ENCODE measurements around the gene ZACN. TPM values are rescaled to one million over a fixed set of nuclear protein-coding genes. Genes with fewer than 3 reads are reported as not detected.
"Not testable (repeated sequence)": the region's sequence is repeated elsewhere in the genome, so short reads cannot be mapped to it uniquely, and the experiment has no call there.

The ZACN gene
- total RNA-seq, 2 experiments from 2014 or later = 6.4 to 6.5 TPM

- DNase-seq = no peak
- intact Hi-C loops (cut with micrococcal nuclease) = no loop called here
- H3K4me3 Mint-ChIP-seq = no peak overlapping the region
- CTCF ChIA-PET = interaction anchor here (1.0 to 1.7 kb wide), 2 partner anchors 32 to 41 kb away, joined by 4 to 5 read pairs; no protein-coding TSS in a partner anchor
- H3K4me1 Mint-ChIP-seq (ENCODE audit: low read depth) = peaks cover 11% of the 10 kb centered on the region
- H3K27me3 Mint-ChIP-seq (ENCODE audit: low read depth) = no peaks in the 10 kb centered on the region
- peaks cover 42% of the 10 kb centered on the region for H3K36me3 Mint-ChIP-seq (ENCODE audit: low read depth)
- no peaks in the 10 kb centered on the region for H3K9me3 Mint-ChIP-seq
- no peak overlapping the region for H3K27ac Mint-ChIP-seq
Observed at GRCh38 chr17:76046064-76046463, 32.9 kb upstream of the ZACN start.

DNA sequence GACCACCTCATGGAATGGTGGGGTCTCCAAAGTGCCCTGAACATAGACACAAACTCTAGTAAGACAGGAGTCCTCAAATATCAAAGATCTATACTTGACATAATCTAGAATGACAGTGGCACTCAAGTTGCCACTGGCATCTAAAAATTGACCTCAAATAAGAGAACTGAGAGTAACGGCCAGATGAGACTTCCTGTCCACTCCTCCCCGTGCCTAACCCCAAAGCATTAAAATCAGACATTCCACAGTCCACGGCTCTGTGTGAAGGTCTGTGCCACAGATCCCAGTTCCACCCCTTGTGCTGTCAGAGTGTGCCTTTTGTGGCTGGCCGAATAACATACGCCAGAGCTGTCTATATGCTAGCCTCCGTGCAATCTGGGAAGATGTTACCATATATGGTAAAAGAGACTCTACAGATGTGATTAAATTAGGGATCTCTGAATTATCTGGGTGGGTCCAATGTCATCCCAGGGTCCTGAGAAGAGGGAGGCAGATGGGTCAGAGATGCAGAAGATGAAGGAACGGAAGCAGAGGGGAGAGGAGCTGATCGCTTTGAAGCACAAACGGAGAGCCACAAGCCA lies 30.9 kb upstream of the ZACN start:
- no peaks in the 10 kb centered on the region for H3K27me3 Mint-ChIP-seq (ENCODE audit: low read depth)
- H3K4me1 Mint-ChIP-seq (ENCODE audit: low read depth) = peaks cover 14% of the 10 kb centered on the region
- peaks cover 37% of the 10 kb centered on the region for H3K36me3 Mint-ChIP-seq (ENCODE audit: low read depth)
- intact Hi-C loops (cut with micrococcal nuclease) = no loop called here
- no peak overlapping the region for H3K4me3 Mint-ChIP-seq
- CTCF ChIA-PET = interaction anchor here (0.6 kb wide), 1 partner anchor 1053 kb away, joined by 3 read pairs; no protein-coding TSS in a partner anchor
- no peaks in the 10 kb centered on the region for H3K9me3 Mint-ChIP-seq
- no peak overlapping the region for H3K27ac Mint-ChIP-seq
- DNase-seq = no peak

- Mint-ChIP-seq H3K4me3 (no peak overlapping the region), H3K36me3 (ENCODE audit: low read depth) (peaks cover 37% of the 10 kb centered on the region), H3K27ac (no peak overlapping the region), H3K4me1 (ENCODE audit: low read depth) (peaks cover 18% of the 10 kb centered on the region), H3K9me3 (no peaks in the 10 kb centered on the region), H3K27me3 (ENCODE audit: low read depth) (no peaks in the 10 kb centered on the region)
- DNase-seq = no peak
- CTCF ChIA-PET = interaction anchor here (0.6 kb wide), 1 partner anchor 1053 kb away, joined by 3 read pairs; no protein-coding TSS in a partner anchor
- intact Hi-C loops (cut with micrococcal nuclease) = no loop called here
Observed at GRCh38 chr17:76048711-76049110, 30.3 kb upstream of the ZACN start.

DNA sequence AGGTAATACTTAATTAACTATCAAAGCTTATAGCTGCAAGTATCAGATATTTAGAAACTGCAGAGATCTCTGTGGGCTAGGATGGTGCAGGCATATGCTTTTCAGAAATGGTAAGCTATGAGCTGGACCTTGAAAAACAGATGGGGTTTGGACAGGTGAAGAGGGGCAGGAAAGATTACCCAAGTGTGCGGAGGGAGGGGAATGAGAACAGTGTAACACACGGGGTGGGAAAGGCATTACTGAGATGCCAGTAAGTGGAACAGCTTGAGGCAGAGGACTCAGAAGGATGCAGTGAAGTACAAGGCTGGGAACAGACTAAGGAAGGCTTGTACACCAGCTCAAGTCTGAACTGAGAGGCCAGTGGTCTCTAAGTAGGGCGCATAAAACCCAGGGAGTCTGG lies 29.7 kb upstream of the ZACN start:
- no peaks in the 10 kb centered on the region for H3K27me3 Mint-ChIP-seq (ENCODE audit: low read depth)
- H3K36me3 Mint-ChIP-seq (ENCODE audit: low read depth) = peaks cover 37% of the 10 kb centered on the region
- CTCF ChIA-PET = interaction anchor here (0.6 to 0.8 kb wide), 2 partner anchors 9 to 78 kb away, joined by 3 read pairs; no protein-coding TSS in a partner anchor
- intact Hi-C loops (cut with micrococcal nuclease) = no loop called here
- no peak overlapping the region for H3K27ac Mint-ChIP-seq
- H3K4me3 Mint-ChIP-seq = no peak overlapping the region
- peaks cover 23% of the 10 kb centered on the region for H3K4me1 Mint-ChIP-seq (ENCODE audit: low read depth)
- H3K9me3 Mint-ChIP-seq = no peaks in the 10 kb centered on the region
- no peak for DNase-seq

DNA sequence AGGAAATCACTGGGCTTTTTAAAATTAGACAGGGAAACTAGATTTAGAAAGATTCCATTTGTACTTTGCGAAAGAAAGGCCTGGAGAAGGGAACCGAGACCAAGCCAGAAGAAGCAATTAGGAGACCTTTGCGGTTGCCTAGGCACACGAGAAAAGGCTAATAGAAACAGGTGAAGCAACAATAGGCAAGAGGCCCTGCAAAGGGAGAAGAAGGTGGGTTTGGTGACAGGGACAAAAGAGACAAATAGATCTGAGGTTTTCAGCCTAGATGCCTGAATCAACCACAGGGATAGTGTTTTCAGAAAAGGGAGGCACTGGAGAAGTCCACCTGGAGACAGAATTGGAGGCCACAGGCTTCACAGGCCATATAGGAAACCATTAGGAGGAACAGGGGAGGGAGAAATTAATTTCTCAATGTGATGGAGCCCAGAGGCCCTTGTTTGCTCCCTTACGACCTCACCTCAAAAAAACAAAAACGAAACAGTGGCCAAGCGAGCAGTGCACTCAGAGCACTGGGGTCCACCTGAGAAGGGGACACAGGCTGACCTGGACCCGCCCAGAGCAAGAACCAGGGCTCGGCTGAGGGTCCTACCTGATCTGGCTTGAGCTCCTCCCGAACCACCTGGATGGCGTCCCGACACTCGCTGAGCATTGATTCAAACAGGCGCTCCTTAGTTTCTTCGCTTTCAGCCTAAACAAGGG lies 29.0 kb upstream of the ZACN start:
- Mint-ChIP-seq H3K36me3 (ENCODE audit: low read depth) (peaks cover 32% of the 10 kb centered on the region), H3K4me1 (ENCODE audit: low read depth) (peaks cover 23% of the 10 kb centered on the region), H3K9me3 (no peaks in the 10 kb centered on the region), H3K27me3 (ENCODE audit: low read depth) (no peaks in the 10 kb centered on the region), H3K27ac (peak overlapping the region; percentile 2), H3K4me3 (no peak overlapping the region)
- CTCF ChIA-PET = interaction anchor here (0.6 to 0.8 kb wide), 2 partner anchors 9 to 79 kb away, joined by 3 read pairs; no protein-coding TSS in a partner anchor
- DNase-seq = no peak
- intact Hi-C loops (cut with micrococcal nuclease) = no loop called here

GRCh38 chr17:76050538-76051467 lies 28.2 kb upstream of the ZACN start:
- Mint-ChIP-seq H3K4me1 (ENCODE audit: low read depth) (peaks cover 23% of the 10 kb centered on the region), H3K9me3 (no peaks in the 10 kb centered on the region), H3K27ac (peak overlapping the region; percentile 2), H3K27me3 (ENCODE audit: low read depth) (no peaks in the 10 kb centered on the region), H3K4me3 (no peak overlapping the region), H3K36me3 (ENCODE audit: low read depth) (peaks cover 25% of the 10 kb centered on the region)
- CTCF ChIA-PET = interaction anchor here (0.7 kb wide), 1 partner anchor 492 kb away, joined by 3 read pairs; no protein-coding TSS in a partner anchor
- DNase-seq = no peak
- intact Hi-C loops (cut with micrococcal nuclease) = no loop called here

- CTCF ChIA-PET = interaction anchor here (0.6 to 0.7 kb wide), 2 partner anchors 195 to 491 kb away, joined by 3 read pairs; no protein-coding TSS in a partner anchor
- Mint-ChIP-seq H3K4me3 (no peak overlapping the region), H3K9me3 (no peaks in the 10 kb centered on the region), H3K27ac (no peak overlapping the region), H3K36me3 (ENCODE audit: low read depth) (peaks cover 29% of the 10 kb centered on the region), H3K4me1 (ENCODE audit: low read depth) (peaks cover 23% of the 10 kb centered on the region), H3K27me3 (ENCODE audit: low read depth) (no peaks in the 10 kb centered on the region)
- intact Hi-C loops (cut with micrococcal nuclease) = no loop called here
- no peak for DNase-seq
Observed at GRCh38 chr17:76051561-76051960, 27.4 kb upstream of the ZACN start.

- peak; percentile 22 for DNase-seq
- H3K9me3 Mint-ChIP-seq = no peaks in the 10 kb centered on the region
- CTCF ChIA-PET = interaction anchor here (0.5 to 1.4 kb wide), 4 partner anchors 10 to 332 kb away, joined by 3 to 6 read pairs (median 4); no protein-coding TSS in a partner anchor
- H3K4me1 Mint-ChIP-seq (ENCODE audit: low read depth) = peaks cover 23% of the 10 kb centered on the region
- H3K27ac Mint-ChIP-seq = peak overlapping the region; percentile 22
- peaks cover 25% of the 10 kb centered on the region for H3K36me3 Mint-ChIP-seq (ENCODE audit: low read depth)
- intact Hi-C loops (cut with micrococcal nuclease) = no loop called here
- no peak overlapping the region for H3K4me3 Mint-ChIP-seq
- no peaks in the 10 kb centered on the region for H3K27me3 Mint-ChIP-seq (ENCODE audit: low read depth)
Observed at GRCh38 chr17:76053246-76054111, 25.5 kb upstream of the ZACN start.

- H3K36me3 Mint-ChIP-seq (ENCODE audit: low read depth) = peaks cover 28% of the 10 kb centered on the region
- DNase-seq = no peak
- H3K27ac Mint-ChIP-seq = no peak overlapping the region
- H3K4me3 Mint-ChIP-seq = no peak overlapping the region
- CTCF ChIA-PET = interaction anchor here (0.8 to 1.4 kb wide), 2 partner anchors 9 to 12 kb away, joined by 3 to 6 read pairs; no protein-coding TSS in a partner anchor
- intact Hi-C loops (cut with micrococcal nuclease) = no loop called here
- H3K9me3 Mint-ChIP-seq = no peaks in the 10 kb centered on the region
- H3K27me3 Mint-ChIP-seq (ENCODE audit: low read depth) = no peaks in the 10 kb centered on the region
- H3K4me1 Mint-ChIP-seq (ENCODE audit: low read depth) = peaks cover 23% of the 10 kb centered on the region
Observed at GRCh38 chr17:76054112-76054476, 24.9 kb upstream of the ZACN start.

- Mint-ChIP-seq H3K27me3 (ENCODE audit: low read depth) (no peaks in the 10 kb centered on the region), H3K4me3 (no peak overlapping the region), H3K36me3 (ENCODE audit: low read depth) (peaks cover 38% of the 10 kb centered on the region), H3K27ac (no peak overlapping the region), H3K9me3 (no peaks in the 10 kb centered on the region), H3K4me1 (ENCODE audit: low read depth) (peaks cover 9% of the 10 kb centered on the region)
- CTCF ChIA-PET = interaction anchor here (1.2 kb wide), 1 partner anchor 43 kb away, joined by 5 read pairs; no protein-coding TSS in a partner anchor
- intact Hi-C loops (cut with micrococcal nuclease) = no loop called here
- no peak for DNase-seq
Observed at GRCh38 chr17:76056882-76057281, 22.1 kb upstream of the ZACN start.

- H3K27me3 Mint-ChIP-seq (ENCODE audit: low read depth); H3K9me3 Mint-ChIP-seq; H3K27ac Mint-ChIP-seq; H3K4me3 Mint-ChIP-seq; DNase-seq; intact Hi-C loops (cut with micrococcal nuclease): not testable (repeated sequence)
- Mint-ChIP-seq H3K4me1 (ENCODE audit: low read depth) (peaks cover 12% of the 10 kb centered on the region), H3K36me3 (ENCODE audit: low read depth) (peaks cover 43% of the 10 kb centered on the region)
- CTCF ChIA-PET = interaction anchor here (0.6 to 0.7 kb wide), 3 partner anchors 9 to 39 kb away, joined by 3 to 4 read pairs (median 3); no protein-coding TSS in a partner anchor
Observed at GRCh38 chr17:76058264-76058663, 20.7 kb upstream of the ZACN start.
